Kidney capillary endothelial cell (primary cell): ENCODE measurements around the gene RAPGEF1.
"Not testable (repeated sequence)": the region's sequence is repeated elsewhere in the genome, so short reads cannot be mapped to it uniquely, and the experiment has no call there.

Source experiments
- DNase-seq: peaks from one replicate; pipeline ENCODE4 v3.0.0-alpha.2; 2018; ENCODE audit warnings: low spot score

The RAPGEF1 gene

DNA sequence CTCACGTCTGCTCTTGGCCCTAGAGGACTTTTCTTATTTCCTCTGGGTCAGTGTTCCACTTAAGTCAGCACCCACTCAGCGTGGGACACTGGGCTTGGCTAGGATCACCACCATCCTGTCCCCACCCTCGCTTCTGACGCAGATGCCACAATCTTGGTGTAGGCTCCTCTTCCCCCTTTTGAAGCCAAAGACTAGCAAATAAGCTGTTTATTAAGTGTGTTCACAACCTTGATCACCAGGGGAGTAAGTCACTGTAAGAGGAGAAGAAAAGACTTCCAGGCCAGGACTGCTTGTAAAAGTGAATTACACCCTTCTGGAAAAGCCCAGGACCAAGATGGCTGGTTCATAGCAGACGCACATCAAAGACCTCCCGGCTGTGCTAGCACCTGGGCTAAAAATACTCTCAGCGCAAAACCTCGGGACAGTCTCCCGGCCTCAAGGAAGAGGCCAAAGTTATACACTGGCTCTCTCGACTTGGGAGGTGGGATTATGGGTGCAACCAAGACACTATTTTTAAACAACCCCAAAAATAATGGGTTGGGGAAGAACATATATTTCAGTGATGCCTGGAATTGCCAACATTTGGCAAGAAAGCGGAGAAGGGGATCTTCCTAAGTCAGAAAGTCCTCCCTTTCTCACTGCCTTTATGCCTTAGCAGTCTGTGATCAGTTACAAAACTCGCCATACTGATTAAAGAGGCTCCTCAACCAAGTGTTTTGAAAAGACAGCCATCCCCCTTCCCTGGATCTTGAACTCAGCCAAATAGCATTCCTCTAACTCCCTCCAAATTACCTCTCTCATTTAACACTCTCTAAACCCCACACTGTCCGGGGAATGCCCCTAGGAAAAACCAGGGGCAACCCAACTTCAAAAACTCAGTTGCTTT lies 69.4 kb downstream of the RAPGEF1 start:
- DNase-seq: no peak

DNA sequence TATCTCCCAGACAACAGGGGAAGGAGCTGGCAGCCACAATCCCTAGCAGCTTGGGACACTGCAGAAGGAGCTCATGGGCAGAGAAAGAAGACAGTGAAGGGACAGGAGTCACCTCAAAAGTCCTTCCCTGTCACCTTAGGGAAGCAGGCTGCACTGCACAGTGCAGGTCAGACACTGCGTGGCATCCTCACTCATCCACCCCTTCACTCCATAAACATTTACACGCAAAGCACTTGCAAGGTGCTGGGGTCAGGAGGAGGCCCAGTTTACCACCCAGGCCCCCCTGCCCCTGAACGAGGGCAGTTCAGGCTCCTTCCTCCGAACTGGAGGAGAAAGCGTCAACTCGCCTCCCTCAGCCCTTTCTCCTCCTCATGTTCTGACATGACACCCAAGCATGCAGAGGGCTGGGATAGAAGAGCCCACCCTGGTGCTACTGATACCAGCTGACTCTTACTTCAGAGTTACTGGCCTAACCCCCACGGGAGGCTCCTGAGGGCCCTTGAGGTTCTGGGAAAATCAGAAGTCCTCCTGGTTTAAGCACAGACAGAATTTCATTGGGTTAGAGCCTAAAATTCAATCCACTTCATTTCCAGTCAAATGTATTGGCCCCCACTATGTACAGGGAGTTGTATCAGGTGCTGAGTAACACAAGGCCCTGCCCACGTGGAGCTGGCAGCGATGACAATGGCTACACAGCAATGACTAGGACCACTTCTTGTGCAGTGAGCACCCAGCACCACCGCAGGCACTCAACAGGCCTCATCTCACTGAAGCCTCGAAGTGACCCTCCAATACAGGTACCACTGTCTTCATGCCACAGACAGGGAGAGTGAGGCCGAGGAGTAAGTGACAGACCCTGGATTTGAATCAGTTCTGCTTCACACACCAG lies 70.4 kb downstream of the RAPGEF1 start:
- DNase-seq: no peak

- DNase-seq: no peak
Measured at GRCh38 chr9:131668439-131669268, 71.2 kb downstream of the RAPGEF1 start.

DNA sequence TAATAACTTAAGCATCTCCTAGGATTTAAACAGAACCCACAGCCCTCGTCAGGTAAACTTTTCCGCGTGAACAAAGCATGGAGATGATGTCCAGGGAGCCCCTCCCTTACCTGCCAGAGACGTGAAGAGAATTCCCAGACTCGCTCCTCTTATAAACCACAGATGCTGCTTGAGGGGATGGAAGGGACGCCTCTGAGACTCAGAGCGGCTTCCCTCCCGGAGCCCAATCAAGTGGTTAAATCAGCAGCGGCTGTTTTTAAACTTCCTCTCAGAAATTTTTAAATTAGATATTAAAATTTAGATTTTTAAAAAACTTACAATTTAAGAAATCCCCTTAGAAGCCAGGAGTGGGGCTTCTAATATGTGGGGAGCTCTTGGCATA lies 71.8 kb downstream of the RAPGEF1 start:
- no peak for DNase-seq

GRCh38 chr9:131667576-131667975 lies 72.3 kb downstream of the RAPGEF1 start:
- DNase-seq: no peak

DNA sequence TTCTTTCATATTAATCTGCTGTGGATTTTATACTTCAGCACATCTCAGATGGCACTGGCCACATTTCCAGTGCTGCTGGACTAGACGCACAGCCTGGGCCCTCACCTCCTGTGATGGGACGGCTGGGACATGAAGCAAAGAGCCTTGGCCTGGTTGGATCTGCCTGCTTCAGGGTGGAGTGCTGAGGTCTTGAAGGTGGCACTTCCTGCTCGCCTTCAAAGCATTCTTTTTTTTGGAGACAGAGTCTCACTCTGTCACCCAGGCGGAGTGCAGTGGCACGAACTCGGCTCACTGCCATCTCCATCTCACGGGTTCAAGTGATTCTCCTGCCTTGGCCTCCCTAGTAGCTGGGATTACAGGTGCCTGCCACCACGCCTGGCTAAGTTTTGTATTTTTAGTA lies 73.1 kb downstream of the RAPGEF1 start:
- no peak for DNase-seq

- DNase-seq: no peak
Measured at GRCh38 chr9:131666029-131666428, 73.8 kb downstream of the RAPGEF1 start.

GRCh38 chr9:131663288-131663687 lies 76.6 kb downstream of the RAPGEF1 start:
- DNase-seq: no peak

DNA sequence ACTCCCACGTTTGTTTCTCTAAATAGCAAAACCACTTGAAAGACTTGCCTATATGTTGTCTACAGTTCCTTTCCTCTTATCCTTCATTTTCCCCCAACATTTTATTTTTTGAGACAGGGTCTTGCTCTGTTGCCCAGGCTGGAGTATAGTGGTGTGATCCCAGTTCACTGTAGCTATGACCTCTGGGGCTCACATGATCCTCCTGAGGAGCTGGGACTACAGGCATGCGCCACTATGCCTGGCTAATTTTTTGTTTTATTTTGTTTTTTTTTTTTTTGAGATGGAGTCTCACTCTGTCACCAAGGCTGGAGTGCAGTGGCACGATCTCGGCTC lies 77.6 kb downstream of the RAPGEF1 start:
- not testable (repeated sequence) for DNase-seq

GRCh38 chr9:131661568-131662288 lies 78.1 kb downstream of the RAPGEF1 start:
- no peak for DNase-seq

DNA sequence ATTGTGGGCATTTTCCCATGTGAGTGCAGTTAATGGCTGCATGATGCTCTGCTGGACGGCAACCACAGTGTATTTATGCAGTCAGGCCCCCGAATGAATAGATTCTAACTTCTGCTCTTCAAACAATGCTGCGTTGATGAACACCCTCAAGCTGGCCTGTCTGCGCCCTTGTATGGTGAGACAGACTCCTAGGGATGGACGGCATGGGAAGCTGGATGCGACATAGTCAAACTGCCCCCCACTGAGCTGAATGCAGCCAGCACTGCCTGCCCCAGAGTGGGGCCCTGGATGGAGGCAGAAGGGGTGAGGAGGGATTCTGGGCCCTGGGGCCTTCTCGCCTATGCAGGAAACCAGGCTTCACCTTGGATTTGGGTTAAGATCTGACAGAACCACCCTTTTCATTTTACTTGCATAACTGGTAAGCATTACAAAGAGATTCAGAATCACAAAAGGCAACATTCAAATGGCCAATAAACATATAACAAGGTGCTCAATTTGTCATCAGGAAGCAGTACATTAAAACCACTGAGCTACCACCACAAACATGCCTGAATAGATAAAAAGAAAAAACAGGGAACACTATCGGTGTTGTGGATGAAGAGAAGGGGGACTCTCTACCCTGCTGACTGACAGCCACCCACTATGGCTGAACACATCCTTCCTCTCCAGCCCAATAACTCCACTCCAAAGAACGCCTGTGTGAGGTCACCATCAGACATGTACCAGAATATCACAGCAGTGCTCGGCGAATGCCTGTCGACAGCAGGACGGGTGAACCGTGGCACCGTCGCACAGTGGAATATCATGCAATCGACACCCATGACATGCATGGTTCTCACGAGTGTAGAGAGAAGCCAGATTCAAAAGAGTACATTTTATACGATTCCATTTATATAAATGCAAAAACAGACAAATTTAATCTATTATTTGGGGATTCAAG lies 79.1 kb downstream of the RAPGEF1 start:
- DNase-seq: no peak

DNA sequence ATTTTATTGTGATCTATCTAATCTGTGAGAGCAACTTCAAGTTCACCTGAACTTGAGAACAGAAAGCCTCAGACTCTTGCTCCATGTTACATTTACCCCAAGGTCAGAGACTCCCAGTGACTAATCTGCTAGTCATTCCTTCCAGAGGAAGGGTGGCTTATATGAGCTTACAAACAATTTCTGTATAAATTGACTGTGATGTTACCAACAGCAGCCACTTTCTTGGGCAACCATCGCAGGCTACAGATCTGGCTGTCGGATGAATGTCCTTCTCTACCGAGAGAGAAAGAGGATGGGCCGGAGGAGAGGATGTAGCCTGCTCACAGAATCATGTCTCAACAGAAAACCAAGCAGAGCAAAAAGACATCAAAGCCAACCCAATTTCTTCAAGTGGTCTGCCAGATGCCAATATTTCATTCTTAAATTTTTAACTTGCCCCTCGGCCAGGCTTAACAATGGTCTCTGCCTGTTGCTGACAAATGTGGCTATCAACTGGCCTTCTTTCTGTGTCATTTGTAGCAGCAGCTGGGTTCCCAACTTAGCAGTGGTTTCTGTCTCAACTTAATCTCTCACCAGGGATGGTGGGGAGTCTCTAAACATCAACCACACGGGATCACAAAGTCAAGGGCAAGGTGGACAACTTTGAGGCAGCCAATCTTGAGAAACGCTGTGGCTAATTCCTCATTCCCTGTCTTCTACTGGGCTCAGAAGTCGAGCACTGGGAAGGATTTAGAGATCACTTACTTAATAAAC lies 81.3 kb downstream of the RAPGEF1 start:
- peak; percentile 94 for DNase-seq

GRCh38 chr9:131657940-131658339 lies 81.9 kb downstream of the RAPGEF1 start:
- no peak for DNase-seq

DNA sequence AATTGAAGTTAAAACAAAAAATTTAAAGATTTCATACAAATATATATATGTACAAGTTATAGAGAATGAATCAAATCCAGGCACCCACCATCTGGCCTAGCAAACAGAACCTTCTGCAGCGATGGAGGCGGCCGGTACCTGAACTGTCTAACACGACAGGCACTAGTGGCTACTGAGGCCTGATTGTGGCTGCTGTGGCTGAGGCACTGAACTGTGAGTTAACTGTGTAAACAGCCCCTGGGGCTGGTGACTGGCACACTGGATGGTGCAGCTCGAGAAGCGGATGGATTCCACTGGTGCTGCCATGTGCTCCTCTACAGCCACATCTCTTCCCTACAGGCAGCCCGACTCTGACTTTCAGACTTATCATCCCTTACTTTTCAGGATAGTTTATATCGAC lies 82.4 kb downstream of the RAPGEF1 start:
- DNase-seq: no peak

- DNase-seq: no peak
Measured at GRCh38 chr9:131657037-131657377, 82.9 kb downstream of the RAPGEF1 start.

- DNase-seq: peak; percentile 98
Measured at GRCh38 chr9:131656356-131657036, 83.4 kb downstream of the RAPGEF1 start.

- DNase-seq: not testable (repeated sequence)
Measured at GRCh38 chr9:131654369-131654768, 85.5 kb downstream of the RAPGEF1 start.

GRCh38 chr9:131651599-131651998 lies 88.3 kb downstream of the RAPGEF1 start:
- no peak for DNase-seq

DNA sequence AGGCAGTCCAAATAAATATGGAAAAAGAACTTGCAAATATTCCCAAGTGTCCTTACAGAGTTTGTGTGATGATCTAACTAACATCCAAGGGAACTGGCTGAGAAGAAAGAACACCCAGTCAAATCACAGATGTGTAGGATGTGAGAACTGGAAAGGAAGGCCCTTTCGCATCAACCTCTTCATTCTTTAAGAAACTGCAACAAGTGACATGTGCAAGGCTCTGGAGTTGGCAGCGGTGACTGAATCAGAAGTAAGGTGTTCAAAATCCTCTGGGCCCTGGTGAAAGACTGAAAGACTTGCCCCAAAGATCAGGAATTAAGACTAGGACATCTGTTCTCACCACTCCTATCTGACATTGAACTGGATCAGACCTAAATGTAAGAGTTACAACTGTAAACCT lies 88.7 kb downstream of the RAPGEF1 start:
- DNase-seq: no peak
